ENCODE data around the gene SF3B1.
A peak's percentile ranks its signal among the peaks of the same experiment; 100 is the strongest.
"Not testable (repeated sequence)": the region's sequence is repeated elsewhere in the genome, so short reads cannot be mapped to it uniquely, and the experiment has no call there.

The SF3B1 gene

GRCh38 chr2:197383825-197384224 lies 51.0 kb downstream of the SF3B1 start:
- ATAC-seq (ENCODE audit: insufficient read depth, low read depth) = no peak
- H3K9ac ChIP-seq (ENCODE audit: low read depth, low read length) = no peak overlapping the region
- no peak overlapping the region for H3K27ac ChIP-seq (ENCODE audit: low read length)
- H2AFZ ChIP-seq (ENCODE audit: low read depth, low read length) = no peak overlapping the region
- no peak overlapping the region for H3K4me2 ChIP-seq (ENCODE audit: insufficient read depth, low read length)
- TF ChIP-seq EZH2 (IDR thresholded peaks at IDR 0.05; ENCODE audit: borderline replicate concordance, low read depth, low read length, severe bottlenecking) = no peak
- TF ChIP-seq, protein P1, sequence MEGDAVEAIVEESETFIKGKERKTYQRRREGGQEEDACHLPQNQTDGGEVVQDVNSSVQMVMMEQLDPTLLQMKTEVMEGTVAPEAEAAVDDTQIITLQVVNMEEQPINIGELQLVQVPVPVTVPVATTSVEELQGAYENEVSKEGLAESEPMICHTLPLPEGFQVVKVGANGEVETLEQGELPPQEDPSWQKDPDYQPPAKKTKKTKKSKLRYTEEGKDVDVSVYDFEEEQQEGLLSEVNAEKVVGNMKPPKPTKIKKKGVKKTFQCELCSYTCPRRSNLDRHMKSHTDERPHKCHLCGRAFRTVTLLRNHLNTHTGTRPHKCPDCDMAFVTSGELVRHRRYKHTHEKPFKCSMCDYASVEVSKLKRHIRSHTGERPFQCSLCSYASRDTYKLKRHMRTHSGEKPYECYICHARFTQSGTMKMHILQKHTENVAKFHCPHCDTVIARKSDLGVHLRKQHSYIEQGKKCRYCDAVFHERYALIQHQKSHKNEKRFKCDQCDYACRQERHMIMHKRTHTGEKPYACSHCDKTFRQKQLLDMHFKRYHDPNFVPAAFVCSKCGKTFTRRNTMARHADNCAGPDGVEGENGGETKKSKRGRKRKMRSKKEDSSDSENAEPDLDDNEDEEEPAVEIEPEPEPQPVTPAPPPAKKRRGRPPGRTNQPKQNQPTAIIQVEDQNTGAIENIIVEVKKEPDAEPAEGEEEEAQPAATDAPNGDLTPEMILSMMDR (IDR thresholded peaks at IDR 0.05; ENCODE audit: borderline replicate concordance, extremely low read depth, low read length, poor library complexity, severe bottlenecking) = peak; percentile 12
- H3K27me3 ChIP-seq (ENCODE audit: insufficient read depth, low read length, poor library complexity) = no peaks in the 10 kb centered on the region
- no peaks in the 10 kb centered on the region for H3K4me1 ChIP-seq (ENCODE audit: insufficient read depth, low read length)
- no peaks in the 10 kb centered on the region for H3K9me3 ChIP-seq (ENCODE audit: insufficient read depth, low read length, severe bottlenecking)
- no peak overlapping the region for H3K4me3 ChIP-seq (ENCODE audit: low read depth in 1 of 2, low read length in 2 of 2)
- no peak for DNase-seq
- H3K79me2 ChIP-seq (ENCODE audit: insufficient read depth, low read length) = no peaks in the 10 kb centered on the region
- H4K20me1 ChIP-seq (ENCODE audit: insufficient read depth, low read length) = no peaks in the 10 kb centered on the region
- H3K36me3 ChIP-seq (ENCODE audit: insufficient read depth, low read length) = no peaks in the 10 kb centered on the region

DNA sequence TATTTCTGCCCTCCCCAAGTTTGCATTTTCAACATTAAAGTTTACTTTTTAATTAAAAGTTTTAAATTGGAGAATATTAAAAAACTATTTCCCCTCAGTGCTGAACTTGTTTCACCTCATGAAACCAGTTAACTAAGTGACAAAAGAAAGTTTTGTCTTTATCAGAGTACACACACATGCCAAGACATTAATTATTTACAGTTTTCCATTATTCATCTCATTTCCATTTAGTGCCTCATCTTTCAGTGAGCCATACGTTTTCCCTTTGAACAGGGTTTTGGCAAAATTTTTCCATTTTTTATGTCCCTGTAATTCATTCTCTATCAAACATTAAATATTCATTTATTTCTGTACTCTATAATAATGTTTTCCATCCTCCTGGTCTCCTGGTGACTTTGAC lies 53.2 kb downstream of the SF3B1 start:
- Histone ChIP-seq H3K4me3 (ENCODE audit: low read depth in 1 of 2, low read length in 2 of 2) (no peak overlapping the region), H3K79me2 (ENCODE audit: insufficient read depth, low read length) (no peaks in the 10 kb centered on the region), H3K36me3 (ENCODE audit: insufficient read depth, low read length) (no peaks in the 10 kb centered on the region), H4K20me1 (ENCODE audit: insufficient read depth, low read length) (no peaks in the 10 kb centered on the region), H3K27me3 (ENCODE audit: insufficient read depth, low read length, poor library complexity) (no peaks in the 10 kb centered on the region), H3K4me1 (ENCODE audit: insufficient read depth, low read length) (no peaks in the 10 kb centered on the region), H2AFZ (ENCODE audit: low read depth, low read length) (no peak overlapping the region), H3K9me3 (ENCODE audit: insufficient read depth, low read length, severe bottlenecking) (no peaks in the 10 kb centered on the region), H3K9ac (ENCODE audit: low read depth, low read length) (no peak overlapping the region), H3K27ac (ENCODE audit: low read length) (no peak overlapping the region), H3K4me2 (ENCODE audit: insufficient read depth, low read length) (no peak overlapping the region)
- no peak for ATAC-seq (ENCODE audit: insufficient read depth, low read depth)
- no peak for TF ChIP-seq EZH2 (IDR thresholded peaks at IDR 0.05; ENCODE audit: borderline replicate concordance, low read depth, low read length, severe bottlenecking)
- TF ChIP-seq, protein P1 (IDR thresholded peaks at IDR 0.05; ENCODE audit: borderline replicate concordance, extremely low read depth, low read length, poor library complexity, severe bottlenecking) = no peak
- no peak for DNase-seq

GRCh38 chr2:197379918-197380309 lies 54.9 kb downstream of the SF3B1 start:
- not testable (repeated sequence) for ATAC-seq (ENCODE audit: insufficient read depth, low read depth); H3K36me3 ChIP-seq (ENCODE audit: insufficient read depth, low read length); H3K27me3 ChIP-seq (ENCODE audit: insufficient read depth, low read length, poor library complexity); H3K79me2 ChIP-seq (ENCODE audit: insufficient read depth, low read length); H4K20me1 ChIP-seq (ENCODE audit: insufficient read depth, low read length); H3K9ac ChIP-seq (ENCODE audit: low read depth, low read length); H2AFZ ChIP-seq (ENCODE audit: low read depth, low read length); H3K4me2 ChIP-seq (ENCODE audit: insufficient read depth, low read length); H3K4me3 ChIP-seq (ENCODE audit: low read depth in 1 of 2, low read length in 2 of 2); DNase-seq; H3K9me3 ChIP-seq (ENCODE audit: insufficient read depth, low read length, severe bottlenecking); H3K4me1 ChIP-seq (ENCODE audit: insufficient read depth, low read length); H3K27ac ChIP-seq (ENCODE audit: low read length)

DNA sequence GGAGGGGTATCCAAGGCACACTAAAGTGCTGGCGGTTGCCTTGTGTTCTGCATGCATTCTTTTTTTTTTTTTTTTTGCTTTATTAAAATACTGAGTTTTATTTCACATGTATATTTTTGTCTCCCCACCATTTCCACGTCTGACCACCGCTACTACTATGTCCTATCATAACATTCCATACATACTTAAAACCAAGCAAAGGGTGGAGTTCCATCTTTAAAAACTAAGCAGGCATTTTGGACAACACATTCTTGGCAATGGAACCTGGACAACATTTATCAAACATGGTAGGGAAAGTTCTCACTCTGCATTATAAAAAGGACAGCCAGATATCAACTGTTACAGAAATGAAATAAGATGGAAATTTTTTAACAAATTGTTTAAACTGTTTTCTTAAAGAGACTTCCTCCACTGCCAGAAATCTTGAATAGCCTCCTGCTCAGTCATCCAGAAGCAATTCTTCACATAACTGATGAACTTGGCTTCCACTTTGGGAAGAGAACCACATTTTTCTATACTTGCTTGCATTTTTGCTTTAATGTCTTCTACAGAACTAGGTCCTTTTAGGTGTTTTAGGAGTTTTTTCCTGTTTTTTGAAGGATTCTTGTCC lies 55.4 kb downstream of the SF3B1 start:
- not testable (repeated sequence) for H2AFZ ChIP-seq (ENCODE audit: low read depth, low read length); H3K4me2 ChIP-seq (ENCODE audit: insufficient read depth, low read length)

More for the DNA sequence above, 55.4 kb downstream of the SF3B1 start:
- not testable (repeated sequence) for H3K9ac ChIP-seq (ENCODE audit: low read depth, low read length); H3K27ac ChIP-seq (ENCODE audit: low read length); H3K9me3 ChIP-seq (ENCODE audit: insufficient read depth, low read length, severe bottlenecking); ATAC-seq (ENCODE audit: insufficient read depth, low read depth); H3K4me1 ChIP-seq (ENCODE audit: insufficient read depth, low read length); H3K4me3 ChIP-seq (ENCODE audit: low read depth in 1 of 2, low read length in 2 of 2); H3K27me3 ChIP-seq (ENCODE audit: insufficient read depth, low read length, poor library complexity); H4K20me1 ChIP-seq (ENCODE audit: insufficient read depth, low read length); DNase-seq; H3K79me2 ChIP-seq (ENCODE audit: insufficient read depth, low read length); H3K36me3 ChIP-seq (ENCODE audit: insufficient read depth, low read length)
